Tibial nerve (tissue), 4 donors: ENCODE results near the gene STK17B. TPM values are rescaled to one million over a fixed set of nuclear protein-coding genes. Genes with fewer than 3 reads are reported as not detected.
A peak's percentile ranks its signal among the peaks of the same experiment; 100 is the strongest.

Experiments used
- DNase-seq, 2 donors: peaks; one replicate each; pipeline ENCODE4 v3.0.0-alpha.2; 2019; ENCODE audit warnings: low spot score in 2 of 2
- H3K27ac ChIP-seq, 4 donors: fragments of 200-600 bp; sonication (generic) in 3 of 4; one replicate each; pipeline ENCODE4 v1.5.1; 2017 to 2019; ENCODE audit warnings: mild to moderate bottlenecking in 1 of 4
- H3K27me3 ChIP-seq, 2 donors: fragments of 200-600 bp; sonication (generic) in 1 of 2; one replicate each; pipeline versions ENCODE4 v1.5.1 to v1.6.0; 2017 to 2019
- H3K36me3 ChIP-seq, 3 donors: fragments of 200-600 bp; sonication (generic); one replicate each; pipeline ENCODE4 v1.5.1; 2018 to 2019
- H3K4me1 ChIP-seq, 4 donors: fragments of 200-600 bp; sonication (generic) in 3 of 4; one replicate each; pipeline ENCODE4 v1.5.1; 2017 to 2019
- H3K4me3 ChIP-seq, 4 donors: fragments of 200-600 bp; sonication (generic) in 3 of 4; one replicate each; pipeline ENCODE4 v1.5.1; 2017 to 2019; ENCODE audit warnings: mild to moderate bottlenecking in 1 of 4, moderate library complexity in 1 of 4
- H3K9me3 ChIP-seq, 4 donors: fragments of 200-600 bp; sonication (generic) in 3 of 4; one replicate each; pipeline ENCODE4 v1.5.1; 2017 to 2019
- EP300 ChIP-seq, 2 donors: sonication (generic); formaldehyde crosslinking; IDR thresholded peaks; one replicate each; pipeline ENCODE4 v1.6.1; 2017; ENCODE audit warnings: antibody characterized with exemption in 2 of 2, mild to moderate bottlenecking in 1 of 2
- POLR2A ChIP-seq, 2 donors: fragments of 450-650 bp; IDR thresholded peaks; one replicate each; pipeline ENCODE4 v1.6.1; 2017; ENCODE audit warnings: antibody characterized with exemption in 2 of 2, mild to moderate bottlenecking in 2 of 2, moderate library complexity in 2 of 2
- WGBS, 2 donors: methylation state at CpG; one replicate each; pipeline ENCODE4 v1.1.5; 2018; 5-methylcytosine and 5-hydroxymethylcytosine counted together
- total RNA-seq, 4 donors: library from RNA; depleted of rRNA; stranded (reverse); fragments of >200 nt; gene quantifications; one replicate each; pipeline ENCODE4 v1.1.0, GENCODE V29; 2016
- TF ChIP-seq, protein P1 (sequence below), 5 experiments: fragments of 200-600 bp in 3 of 5; fragments of 450-650 bp in 2 of 5; sonication (generic) in 3 of 5; IDR thresholded peaks; one replicate each; pipeline ENCODE4 v1.5.1; 2016 to 2019; ENCODE audit warnings: antibody characterized with exemption in 5 of 5, mild to moderate bottlenecking in 3 of 5, moderate library complexity in 2 of 5

The STK17B gene
- total RNA-seq, 4 donors from 2014 or later: 35.1 to 73.9 (median 45.4) TPM

DNA sequence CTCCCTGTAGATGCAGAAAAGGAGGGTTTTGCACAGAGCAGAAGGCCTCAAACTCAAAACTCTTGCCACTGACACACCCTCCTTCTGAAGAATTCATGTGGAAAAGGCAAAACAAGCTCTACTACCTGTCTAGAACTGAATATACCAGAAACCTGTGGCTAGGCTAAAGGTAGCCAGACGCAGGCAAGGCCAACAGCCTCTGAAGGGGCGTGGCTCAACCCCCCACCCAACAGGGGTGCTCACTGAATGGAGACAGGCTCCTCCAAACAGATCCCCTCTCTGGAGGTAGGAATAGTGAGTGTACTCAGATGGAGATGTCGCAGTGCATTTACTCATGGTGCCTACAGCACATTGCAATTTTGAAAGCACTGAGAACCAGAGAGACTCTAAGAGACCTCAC lies 3.0 kb upstream of the STK17B start:
- DNase-seq: no peak
- Histone ChIP-seq H3K4me1 (peaks cover 0 to 18% (median 4%) of the 10 kb centered on the region in 4 donors), H3K27me3 (no peaks in the 10 kb centered on the region), H3K27ac (peak overlapping the region in 1 of 4 donors; percentile 57), H3K4me3 (no peak overlapping the region), H3K9me3 (no peaks in the 10 kb centered on the region), H3K36me3 (no peaks in the 10 kb centered on the region)
- WGBS, 2 donors: 91 to 92% methylated on average over 3 of the region's 3 CpGs
- TF ChIP-seq, protein P1, sequence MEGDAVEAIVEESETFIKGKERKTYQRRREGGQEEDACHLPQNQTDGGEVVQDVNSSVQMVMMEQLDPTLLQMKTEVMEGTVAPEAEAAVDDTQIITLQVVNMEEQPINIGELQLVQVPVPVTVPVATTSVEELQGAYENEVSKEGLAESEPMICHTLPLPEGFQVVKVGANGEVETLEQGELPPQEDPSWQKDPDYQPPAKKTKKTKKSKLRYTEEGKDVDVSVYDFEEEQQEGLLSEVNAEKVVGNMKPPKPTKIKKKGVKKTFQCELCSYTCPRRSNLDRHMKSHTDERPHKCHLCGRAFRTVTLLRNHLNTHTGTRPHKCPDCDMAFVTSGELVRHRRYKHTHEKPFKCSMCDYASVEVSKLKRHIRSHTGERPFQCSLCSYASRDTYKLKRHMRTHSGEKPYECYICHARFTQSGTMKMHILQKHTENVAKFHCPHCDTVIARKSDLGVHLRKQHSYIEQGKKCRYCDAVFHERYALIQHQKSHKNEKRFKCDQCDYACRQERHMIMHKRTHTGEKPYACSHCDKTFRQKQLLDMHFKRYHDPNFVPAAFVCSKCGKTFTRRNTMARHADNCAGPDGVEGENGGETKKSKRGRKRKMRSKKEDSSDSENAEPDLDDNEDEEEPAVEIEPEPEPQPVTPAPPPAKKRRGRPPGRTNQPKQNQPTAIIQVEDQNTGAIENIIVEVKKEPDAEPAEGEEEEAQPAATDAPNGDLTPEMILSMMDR (IDR thresholded peaks at IDR 0.05): no peak
- TF ChIP-seq EP300 (IDR thresholded peaks at IDR 0.05) (no peak), POLR2A (IDR thresholded peaks at IDR 0.05) (no peak)

DNA sequence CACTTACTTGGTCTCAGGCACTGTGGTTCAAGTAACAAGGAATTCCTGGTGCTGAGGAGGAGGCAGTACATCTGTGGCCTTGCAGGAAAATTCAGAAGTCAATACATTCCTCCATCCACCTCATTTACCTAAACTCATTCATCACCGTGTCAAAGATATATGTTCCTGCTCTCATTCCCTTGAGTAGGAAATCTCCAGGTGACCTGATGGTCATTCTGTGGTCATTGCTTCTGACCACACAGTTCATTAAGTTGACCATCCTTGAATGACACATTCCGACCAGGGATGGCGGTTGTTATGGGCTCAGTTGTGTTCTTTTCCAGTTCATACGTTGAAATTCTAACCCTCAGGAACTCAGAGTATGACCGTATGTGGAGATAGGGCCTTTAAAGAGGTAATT lies 2.1 kb upstream of the STK17B start:
- WGBS, 2 donors: 94 to 95% methylated on average over 5 of the region's 5 CpGs
- no peak for DNase-seq
- TF ChIP-seq EP300 (IDR thresholded peaks at IDR 0.05) (no peak), POLR2A (IDR thresholded peaks at IDR 0.05) (no peak)
- TF ChIP-seq, protein P1 (IDR thresholded peaks at IDR 0.05): no peak
- Histone ChIP-seq H3K27ac (peak overlapping the region in 1 of 4 donors; percentile 19), H3K4me3 (no peak overlapping the region), H3K4me1 (peaks cover 0 to 18% (median 4%) of the 10 kb centered on the region in 4 donors), H3K36me3 (no peaks in the 10 kb centered on the region), H3K27me3 (no peaks in the 10 kb centered on the region), H3K9me3 (no peaks in the 10 kb centered on the region)

DNA sequence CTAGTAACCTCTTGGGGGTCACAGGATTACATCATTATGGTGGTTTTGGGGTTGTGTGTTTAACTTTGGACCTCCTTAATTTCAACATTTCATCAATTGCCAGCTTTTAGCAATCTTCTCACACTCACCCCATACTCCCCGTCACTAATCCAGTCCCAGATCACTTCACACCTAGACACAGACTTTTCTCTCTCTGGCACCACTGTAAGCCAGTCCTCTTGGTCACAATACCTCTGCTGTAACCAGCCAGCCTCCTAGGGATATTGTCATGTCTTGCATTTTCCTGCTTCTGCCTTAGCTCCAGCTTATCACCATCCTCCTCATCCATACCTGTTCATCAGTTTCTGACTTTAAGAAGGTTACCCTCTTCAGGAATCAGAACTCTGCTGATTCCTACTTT lies 1.6 kb upstream of the STK17B start:
- DNase-seq: no peak
- no peak overlapping the region for H3K4me3 ChIP-seq
- H3K27me3 ChIP-seq: no peaks in the 10 kb centered on the region
- H3K9me3 ChIP-seq: no peaks in the 10 kb centered on the region
- peak overlapping the region in 1 of 4 donors; percentile 19 for H3K27ac ChIP-seq
- peaks cover 0 to 18% (median 4%) of the 10 kb centered on the region in 4 donors for H3K4me1 ChIP-seq
- TF ChIP-seq POLR2A (IDR thresholded peaks at IDR 0.05): no peak
- TF ChIP-seq EP300 (IDR thresholded peaks at IDR 0.05): no peak
- TF ChIP-seq, protein P1 (IDR thresholded peaks at IDR 0.05): no peak
- 90 to 94% methylated on average over 1 of the region's 1 CpG for WGBS, 2 donors
- H3K36me3 ChIP-seq: no peaks in the 10 kb centered on the region

DNA sequence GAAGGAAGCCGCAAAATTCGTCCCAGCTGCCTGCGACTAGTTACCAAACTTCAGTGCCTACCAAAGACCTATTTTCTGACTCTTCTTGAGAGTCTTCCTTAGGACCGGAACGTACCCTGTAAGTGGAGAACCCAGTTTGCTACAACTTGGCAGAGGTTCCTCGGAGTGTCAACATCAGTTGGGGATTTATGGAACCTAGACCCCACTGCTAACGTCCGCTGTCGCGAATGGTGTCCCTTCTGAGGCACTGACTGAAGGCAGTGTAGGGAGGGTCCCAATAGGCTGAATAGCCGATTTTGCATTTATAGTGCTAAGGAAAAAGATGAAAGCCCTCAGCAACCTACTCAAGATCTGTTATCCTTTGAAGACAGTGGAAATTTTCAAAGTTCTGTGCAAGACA lies 568 bp upstream of the STK17B start:
- no peaks in the 10 kb centered on the region for H3K27me3 ChIP-seq
- 4% methylated on average over 11 of the region's 11 CpGs for WGBS, 2 donors
- peak overlapping the region; percentile 32 to 95 (median 62) for H3K4me3 ChIP-seq
- peak overlapping the region; percentile 60 to 93 (median 74) for H3K27ac ChIP-seq
- H3K4me1 ChIP-seq: peaks cover 0 to 18% (median 4%) of the 10 kb centered on the region in 4 donors
- no peaks in the 10 kb centered on the region for H3K9me3 ChIP-seq
- peak in 1 of 2 donors; percentile 27 for DNase-seq
- no peaks in the 10 kb centered on the region for H3K36me3 ChIP-seq
- TF ChIP-seq POLR2A (IDR thresholded peaks at IDR 0.05): no peak
- TF ChIP-seq, protein P1 (IDR thresholded peaks at IDR 0.05): no peak
- TF ChIP-seq EP300 (IDR thresholded peaks at IDR 0.05): no peak

DNA sequence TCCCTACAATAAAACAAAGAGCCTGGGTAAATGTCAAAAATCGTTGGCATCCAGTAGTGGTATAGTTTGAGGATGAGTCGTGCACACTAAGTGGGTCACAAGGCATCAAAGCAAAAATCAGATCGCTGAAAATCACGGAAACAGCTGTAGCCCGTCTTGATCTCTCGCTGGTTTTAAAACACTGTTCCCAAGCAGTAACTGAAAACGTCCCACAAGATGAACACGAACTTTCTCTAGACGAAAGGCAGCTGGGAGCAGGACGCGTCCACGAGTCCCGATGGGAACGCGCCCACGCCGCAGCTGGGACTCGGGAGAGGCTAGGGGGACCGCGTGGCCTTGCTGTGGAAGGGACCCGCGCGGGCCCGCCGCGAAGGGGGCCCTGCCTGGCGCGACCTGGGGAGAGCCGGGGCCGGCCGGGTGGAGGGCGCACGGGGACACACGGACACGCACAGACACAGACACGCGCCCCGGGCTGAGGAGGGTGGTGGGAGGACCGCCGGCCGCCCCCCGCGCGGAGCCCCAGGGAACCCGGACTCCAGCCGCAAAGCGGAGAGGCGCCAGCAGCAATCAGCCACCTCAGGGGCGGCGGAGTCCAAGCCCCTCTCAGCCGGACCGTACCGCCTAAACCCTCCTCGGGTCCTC lies 651 bp downstream of the STK17B start:
- Histone ChIP-seq H3K36me3 (no peaks in the 10 kb centered on the region), H3K4me3 (peak overlapping the region; percentile 67 to 95 (median 84)), H3K4me1 (peaks cover 0 to 19% (median 8%) of the 10 kb centered on the region in 4 donors), H3K9me3 (no peaks in the 10 kb centered on the region), H3K27me3 (no peaks in the 10 kb centered on the region), H3K27ac (peak overlapping the region; percentile 56 to 94 (median 90))
- 0% methylated on average over 29 to 48 of the region's 54 CpGs for WGBS, 2 donors
- TF ChIP-seq EP300 (IDR thresholded peaks at IDR 0.05): peak in 1 of 2 donors; percentile 29
- TF ChIP-seq, protein P1 (IDR thresholded peaks at IDR 0.05): no peak
- no peak for TF ChIP-seq POLR2A (IDR thresholded peaks at IDR 0.05)
- no peak for DNase-seq
